HG02840 (cell line): ENCODE results near the gene SLC27A1.
"Not testable (repeated sequence)": the region's sequence is repeated elsewhere in the genome, so short reads cannot be mapped to it uniquely, and the experiment has no call there.

Experiments used
- ATAC-seq: cut with Tn5 transposase; IDR thresholded peaks from one replicate; pipeline ENCODE4 v1.9.1; 2021; ENCODE audit warnings: mild to moderate bottlenecking, moderate library complexity, moderate number of reproducible peaks; ENCODE audit not compliant: unreplicated experiment, low FRiP score

The SLC27A1 gene

GRCh38 chr19:17532557-17532956, 62.2 kb downstream of the SLC27A1 start:
- no peak for ATAC-seq

DNA sequence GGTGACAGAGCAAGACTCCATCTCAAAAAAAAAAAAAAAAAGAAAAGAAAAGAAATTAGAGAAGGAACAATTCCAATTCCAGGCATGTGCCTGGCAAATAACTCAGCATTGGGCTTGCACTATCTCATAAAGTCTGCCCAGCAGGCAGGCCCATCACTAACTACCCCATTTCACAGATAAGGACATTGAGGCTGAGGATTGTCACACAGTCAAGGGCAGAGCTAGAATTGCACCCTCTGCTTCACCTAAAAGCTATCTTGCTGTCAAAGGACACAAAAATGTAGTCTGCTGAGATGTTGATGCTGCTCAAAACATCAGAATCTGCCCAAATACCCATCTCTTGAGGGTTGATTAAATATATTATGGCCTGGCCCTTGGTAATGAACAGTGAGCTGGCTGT, 64.4 kb downstream of the SLC27A1 start:
- ATAC-seq: no peak

GRCh38 chr19:17536955-17537354, 66.6 kb downstream of the SLC27A1 start:
- ATAC-seq: no peak

DNA sequence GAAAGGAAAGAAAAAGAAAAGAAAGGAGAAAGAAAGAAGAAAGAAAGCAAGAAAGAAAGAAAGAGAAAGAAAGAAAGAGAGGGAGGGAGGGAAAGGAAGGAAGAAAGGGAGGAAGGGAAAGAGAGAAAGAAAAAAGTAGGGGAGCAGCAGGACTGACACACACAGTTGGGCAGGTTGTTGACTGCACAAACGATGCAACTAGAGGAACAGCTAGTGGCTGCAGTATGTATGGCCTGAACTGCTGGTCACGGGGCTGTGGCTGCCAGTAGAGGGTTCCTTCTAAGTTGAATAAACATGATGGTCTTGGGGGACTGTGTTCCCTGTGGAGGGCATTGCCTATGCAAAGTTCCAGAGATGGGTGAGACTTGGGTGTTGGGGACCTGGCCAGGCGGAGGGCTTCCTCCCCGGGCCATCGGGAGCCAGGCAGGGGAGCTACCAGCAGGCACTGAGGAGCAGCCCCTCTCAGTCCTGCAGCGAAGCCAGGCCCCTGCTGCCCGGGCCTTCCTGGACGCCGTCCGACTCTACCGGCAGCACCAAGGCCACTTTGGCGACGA, 68.4 kb downstream of the SLC27A1 start:
- peak; percentile 9 for ATAC-seq

DNA sequence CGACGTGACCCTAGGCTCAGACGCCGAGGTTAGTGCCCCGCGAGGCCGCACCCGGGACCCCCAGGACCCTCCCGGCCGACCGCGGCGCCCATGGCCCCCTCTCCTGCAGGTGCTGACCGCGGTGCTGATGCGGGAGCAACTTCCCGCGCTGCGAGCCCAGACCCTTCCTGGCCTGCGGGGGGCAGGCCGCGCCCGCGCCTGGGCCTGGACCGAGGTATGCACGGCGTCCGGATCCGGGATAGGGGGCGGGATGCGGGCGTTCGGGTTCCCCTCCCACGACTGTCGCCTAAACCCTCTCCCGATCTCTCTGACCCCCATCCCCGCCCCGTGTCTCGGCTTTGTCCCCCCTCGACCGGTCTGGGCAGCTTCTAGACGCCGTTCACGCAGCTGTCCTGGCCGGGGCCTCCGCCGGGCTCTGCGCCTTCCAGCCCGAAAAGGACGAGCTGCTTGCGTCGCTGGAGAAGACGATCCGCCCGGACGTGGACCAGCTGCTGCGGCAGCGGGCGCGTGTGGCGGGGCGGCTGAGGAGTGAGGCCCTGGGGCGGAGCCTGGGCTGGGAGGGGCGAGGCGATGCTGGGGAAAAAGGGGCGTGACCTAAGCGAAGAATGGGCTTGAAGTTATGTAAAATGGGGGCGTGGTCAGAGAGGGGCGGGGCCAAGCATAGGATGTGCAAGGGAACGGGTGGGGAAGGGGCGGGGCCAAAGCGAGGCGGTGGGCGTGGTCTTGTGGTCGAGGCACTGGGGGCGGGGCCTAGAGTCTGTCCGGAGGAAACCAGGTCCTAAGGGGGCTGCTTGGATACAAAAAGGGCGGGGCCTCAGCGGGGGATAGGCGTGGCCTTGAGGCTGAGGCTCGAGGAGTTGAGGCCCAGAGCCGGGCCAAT, 69.2 kb downstream of the SLC27A1 start:
- peak; percentile 62 for ATAC-seq

DNA sequence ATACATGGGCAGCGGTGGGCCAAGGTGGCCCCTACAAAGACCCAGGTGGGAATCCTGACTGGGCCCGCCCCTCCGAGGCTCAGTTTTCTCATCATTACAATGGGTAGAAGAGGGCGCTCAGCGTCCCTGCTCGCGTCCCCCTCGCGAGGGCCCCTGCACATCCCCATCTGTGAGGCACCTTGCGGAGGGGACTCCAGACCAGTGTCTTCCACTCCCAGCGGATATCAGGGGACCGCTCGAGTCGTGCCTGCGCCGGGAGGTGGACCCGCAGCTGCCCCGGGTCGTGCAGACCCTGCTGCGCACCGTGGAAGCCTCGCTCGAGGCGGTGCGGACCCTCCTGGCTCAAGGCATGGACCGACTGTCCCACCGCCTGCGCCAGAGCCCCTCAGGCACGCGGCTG, 69.8 kb downstream of the SLC27A1 start:
- ATAC-seq: peak; percentile 7

- no peak for ATAC-seq
Measured at GRCh38 chr19:17541184-17541759, 70.9 kb downstream of the SLC27A1 start.

DNA sequence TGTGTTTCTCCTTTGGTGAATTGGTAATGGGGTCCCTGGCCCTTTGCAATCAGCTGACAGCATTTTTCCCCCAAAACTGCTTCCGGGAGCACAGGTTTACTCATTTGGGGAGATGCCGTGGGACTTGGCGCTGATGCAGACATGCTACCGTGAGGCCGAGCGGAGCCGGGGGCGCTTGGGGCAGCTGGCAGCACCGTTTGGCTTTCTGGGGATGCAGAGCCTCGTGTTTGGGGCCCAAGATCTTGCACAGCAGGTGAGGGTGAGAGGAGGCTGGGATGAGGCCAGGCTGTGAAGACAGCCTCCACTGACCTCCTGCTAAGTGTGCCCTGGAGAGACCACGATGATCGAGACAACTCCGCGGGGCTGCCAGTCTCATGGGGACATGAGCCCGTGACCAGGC, 71.7 kb downstream of the SLC27A1 start:
- no peak for ATAC-seq

GRCh38 chr19:17542793-17543582, 72.7 kb downstream of the SLC27A1 start:
- no peak for ATAC-seq

DNA sequence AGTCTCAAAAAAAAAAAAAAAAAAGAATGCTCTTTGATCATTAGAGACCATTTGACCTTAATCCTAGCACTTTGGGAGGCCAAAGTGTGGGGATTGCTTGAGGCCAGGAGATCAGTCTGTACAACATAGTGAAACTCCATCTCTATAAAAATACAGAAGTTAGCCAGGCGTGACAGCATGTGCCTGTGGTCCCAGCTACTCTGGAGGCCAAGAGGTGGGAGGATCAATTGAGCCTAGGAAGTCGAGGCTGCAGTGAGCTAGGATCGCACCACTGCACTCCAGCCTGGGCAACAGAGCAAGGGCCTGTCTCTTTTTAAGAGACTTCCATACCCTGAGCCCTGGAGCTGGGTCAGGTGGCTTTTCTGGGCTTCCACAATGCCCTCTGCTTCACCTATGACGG, 73.7 kb downstream of the SLC27A1 start:
- no peak for ATAC-seq

DNA sequence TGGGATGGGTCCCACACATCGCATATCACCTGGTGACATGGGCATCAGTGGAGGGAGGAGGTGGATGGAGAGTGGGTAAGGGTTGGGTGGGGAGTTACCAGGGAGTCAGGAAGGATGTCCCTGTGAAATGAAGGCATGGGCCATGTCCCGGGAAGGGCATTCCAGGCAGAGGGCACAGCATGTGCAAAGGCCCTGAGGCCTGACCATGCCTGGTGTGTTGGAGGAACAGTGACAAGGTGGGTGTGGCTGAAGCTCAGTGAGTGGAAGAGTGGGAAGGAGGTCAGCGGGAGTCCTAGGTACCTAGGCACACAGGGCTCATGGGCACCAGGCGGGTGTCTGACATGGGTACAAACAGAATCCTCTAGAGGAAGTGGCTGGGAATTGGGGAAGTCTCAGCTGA, 74.1 kb downstream of the SLC27A1 start:
- ATAC-seq: no peak

DNA sequence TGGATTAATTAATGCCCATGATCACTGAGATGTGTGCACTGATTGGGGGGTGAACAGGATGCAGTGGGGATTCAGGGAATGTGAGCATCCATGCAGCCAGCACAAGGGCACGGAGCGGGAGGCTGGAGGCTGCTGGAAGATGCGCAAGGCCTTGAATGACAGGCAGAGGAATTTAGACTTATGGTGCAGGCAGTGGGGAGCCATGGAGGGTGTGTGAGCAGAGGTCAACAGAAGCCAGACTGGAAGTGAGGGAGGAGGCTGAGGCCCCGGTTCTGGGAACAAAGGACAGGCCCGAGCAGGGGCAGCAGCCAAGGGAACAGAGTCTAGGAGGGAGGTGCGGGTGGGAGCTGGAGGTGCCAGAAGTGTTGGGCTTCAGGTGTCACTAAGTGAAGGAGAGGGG, 77.8 kb downstream of the SLC27A1 start:
- no peak for ATAC-seq

DNA sequence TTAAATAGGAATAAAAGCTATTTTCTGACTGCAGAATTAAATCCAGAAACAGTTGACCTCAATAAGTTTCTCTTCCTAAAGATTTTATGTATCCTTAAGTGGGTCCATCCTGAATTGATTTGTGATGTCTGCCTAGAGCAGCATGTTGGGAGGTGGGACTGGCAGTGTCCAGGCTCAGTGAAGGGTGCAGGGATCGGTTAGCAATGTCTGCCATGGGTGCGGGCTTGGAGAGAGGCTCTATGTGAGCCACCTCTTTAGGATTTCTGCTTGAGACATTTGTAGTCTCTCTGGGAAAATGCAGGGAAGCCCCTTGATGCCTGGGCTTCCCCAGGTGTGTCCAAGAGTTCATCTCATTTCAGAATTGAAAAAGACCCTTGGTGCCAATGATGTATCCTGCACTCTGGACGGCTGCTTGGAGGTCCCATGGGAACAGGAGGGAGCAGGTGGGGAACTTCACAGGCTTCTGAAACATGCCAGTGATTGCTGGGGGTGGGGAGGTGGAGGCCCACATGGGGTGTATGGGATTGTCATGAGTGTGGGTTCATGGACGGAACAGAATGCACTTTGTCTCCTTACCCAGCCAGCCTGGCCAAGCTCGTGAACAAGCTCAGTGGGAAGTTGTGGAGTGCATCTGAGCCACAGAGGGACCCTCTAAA, 78.9 kb downstream of the SLC27A1 start:
- no peak for ATAC-seq

GRCh38 chr19:17550076-17550667, 79.8 kb downstream of the SLC27A1 start:
- no peak for ATAC-seq

- not testable (repeated sequence) for ATAC-seq
Measured at GRCh38 chr19:17552735-17553134, 82.4 kb downstream of the SLC27A1 start.

DNA sequence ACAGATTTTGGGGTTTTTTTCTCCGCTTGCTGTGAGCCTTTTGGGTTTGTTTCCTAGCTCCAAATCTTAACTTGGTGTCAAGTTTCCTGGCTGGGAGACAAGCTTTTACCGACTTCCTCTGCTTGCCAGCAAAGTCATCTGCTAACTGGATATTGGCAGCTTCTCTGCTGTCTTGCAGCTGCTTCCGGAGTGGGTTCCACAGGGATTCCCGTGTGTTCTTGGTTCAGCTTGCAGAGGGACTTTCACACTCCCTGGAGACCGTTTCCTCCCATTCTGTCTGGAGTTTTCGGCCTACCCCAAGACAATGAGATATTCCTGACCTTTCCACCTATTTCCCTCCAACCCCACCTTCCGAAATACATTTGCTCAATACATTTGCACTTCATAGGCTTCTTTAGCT, 82.9 kb downstream of the SLC27A1 start:
- ATAC-seq: no peak

GRCh38 chr19:17554968-17555479, 84.7 kb downstream of the SLC27A1 start:
- no peak for ATAC-seq

DNA sequence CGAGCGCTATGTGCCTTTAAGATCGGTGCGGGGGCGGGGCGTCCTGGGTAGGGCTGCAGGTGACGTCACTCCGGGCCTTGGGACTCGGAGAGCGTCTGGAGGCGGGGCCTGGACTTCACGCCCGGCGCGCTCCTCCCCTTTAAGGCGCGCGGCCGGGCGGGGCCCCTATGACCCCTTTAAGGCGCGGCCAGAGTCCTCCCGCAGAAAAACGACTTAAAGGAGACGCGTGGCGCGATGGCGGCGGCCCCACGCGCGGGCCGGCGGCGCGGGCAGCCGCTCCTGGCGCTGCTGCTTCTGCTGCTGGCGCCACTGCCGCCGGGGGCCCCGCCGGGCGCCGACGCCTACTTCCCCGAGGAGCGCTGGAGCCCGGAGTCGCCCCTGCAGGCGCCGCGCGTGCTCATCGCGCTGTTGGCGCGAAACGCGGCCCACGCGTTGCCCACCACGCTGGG, 85.2 kb downstream of the SLC27A1 start, which contains the start of gene COLGALT1:
TSS of gene COLGALT1 (plus strand) at position 170 of the 449 bp plus-strand sequence. CDS start at position 235, 65 bp downstream.
- peak; percentile 77 for ATAC-seq
